Natural killer cell (primary cell): ENCODE data around the gene RNF181. TPM values are rescaled to one million over a fixed set of nuclear protein-coding genes. Genes with fewer than 3 reads are reported as not detected.

Experiments used
- ATAC-seq, 3 donors: fragments of 150-1000 bp in 2 of 3; fragments of 200-7000 bp in 1 of 3; cut with Tn5 transposase; 1 replicate in 1 of 3; 2 replicates in 2 of 3; pipeline ENCODE4 v1.10.0; 2021; ENCODE audit warnings: mild to moderate bottlenecking in 2 of 3, moderate library complexity in 2 of 3
- DNase-seq, 2 donors: peaks; one replicate each; pipeline versions ENCODE4 v3.0.0 to v3.0.0-alpha.2; 2013 to 2021; ENCODE audit warnings: mixed read lengths in 1 of 2
- H3K27ac ChIP-seq: one replicate; pipeline ENCODE4 v1.5.1; 2013; ENCODE audit warnings: mild to moderate bottlenecking, low read length
- H3K27me3 ChIP-seq: one replicate; pipeline ENCODE4 v1.6.1; 2013; ENCODE audit warnings: low read length; ENCODE audit not compliant: control insufficient read depth, insufficient read depth
- H3K36me3 ChIP-seq: one replicate; pipeline ENCODE4 v1.6.1; 2013; ENCODE audit warnings: low read length; ENCODE audit not compliant: control insufficient read depth, insufficient read depth
- H3K4me1 ChIP-seq: one replicate; pipeline ENCODE4 v1.6.1; 2013; ENCODE audit warnings: low read length; ENCODE audit not compliant: control insufficient read depth, insufficient read depth
- H3K4me3 ChIP-seq: one replicate; pipeline ENCODE4 v1.5.1; 2013; ENCODE audit warnings: low read length
- H3K9me3 ChIP-seq: one replicate; pipeline ENCODE4 v1.6.1; 2013; ENCODE audit warnings: low read length; ENCODE audit not compliant: control insufficient read depth, insufficient read depth
- H3K27ac Mint-ChIP-seq, 2 donors: one replicate each; pipeline ENCODE4 v1.8.0; 2022; ENCODE audit warnings: mild to moderate bottlenecking in 2 of 2, mixed read lengths in 2 of 2, moderate library complexity in 1 of 2
- H3K27me3 Mint-ChIP-seq, 2 donors: one replicate each; pipeline ENCODE4 v1.8.0; 2022; ENCODE audit warnings: low read depth in 2 of 2, mixed read lengths in 2 of 2
- H3K36me3 Mint-ChIP-seq: one replicate; pipeline ENCODE4 v1.8.0; 2022; ENCODE audit warnings: mixed read lengths
- H3K4me1 Mint-ChIP-seq, 2 donors: one replicate each; pipeline ENCODE4 v1.8.0; 2022; ENCODE audit warnings: mixed read lengths in 2 of 2
- H3K4me3 Mint-ChIP-seq: one replicate; pipeline ENCODE4 v1.8.0; 2022; ENCODE audit warnings: mild to moderate bottlenecking, moderate library complexity, mixed read lengths
- H3K9me3 Mint-ChIP-seq, 2 donors: one replicate each; pipeline ENCODE4 v1.8.0; 2022; ENCODE audit warnings: mixed read lengths in 2 of 2
- WGBS: methylation state at CpG from one replicate; pipeline ENCODE4 v1.1.7; 2013; ENCODE audit warnings: missing lambda C conversion rate; ENCODE audit not compliant: insufficient coverage; 5-methylcytosine and 5-hydroxymethylcytosine counted together
- intact Hi-C: fragments of 100-400 bp; cut with micrococcal nuclease; formaldehyde crosslinking; loops from one replicate; pipeline ENCODE4 v1.14.2; 2022
- total RNA-seq, 4 donors: library from RNA; stranded (reverse); fragments of 120-200 nt in 1 of 4; gene quantifications; one replicate each; pipeline versions ENCODE4 v1.2.3 to v1.2.4, GENCODE V29; 2013 to 2022
- TF ChIP-seq, protein P1 (sequence below): fragments of 200-600 bp; IDR thresholded peaks from one replicate; pipeline ENCODE4 v1.8.0; 2022; ENCODE audit warnings: antibody characterized with exemption

The RNF181 gene
- total RNA-seq, 3 donors from 2014 or later (not counting 1 experiment from before 2014, with no cell fraction given), result 65.0 to 75.0 (median 66.7) TPM

DNA sequence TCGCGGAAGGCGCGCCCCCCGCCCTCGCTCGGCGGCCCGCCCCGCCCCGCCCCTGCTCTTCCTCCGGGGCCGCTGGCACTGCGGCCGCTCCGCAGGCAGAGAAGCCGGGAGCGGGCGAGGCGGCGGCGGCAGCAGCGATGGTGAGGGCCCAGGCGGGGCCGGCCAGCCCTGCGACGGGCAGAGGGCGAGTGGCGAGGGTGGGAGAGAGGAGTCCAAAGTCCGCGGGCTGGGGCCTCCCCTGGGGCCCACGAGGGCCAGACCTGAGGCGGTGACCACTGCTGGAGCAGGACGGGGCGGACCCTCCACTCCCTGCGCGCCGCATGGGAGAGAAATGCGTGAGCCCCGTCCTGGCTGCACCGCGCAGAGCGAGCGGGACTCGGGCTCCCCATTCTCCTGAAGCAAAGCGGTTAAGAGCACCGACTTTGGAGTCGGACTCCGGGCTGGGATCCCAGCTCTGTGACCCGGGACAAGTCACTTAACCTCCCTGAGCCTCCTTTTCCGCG lies 11.1 kb upstream of the RNF181 start, which contains the start of gene VAMP5:
VAMP5 (plus strand) TSS at position 78 of the 503 bp plus-strand sequence; CDS start at position 138, 60 bp downstream.
- Mint-ChIP-seq H3K36me3 (no peaks in the 10 kb centered on the region), H3K27me3 (no peaks in the 10 kb centered on the region), H3K27ac (peak within 1 kb of the TSS; percentile 85 to 87), H3K4me3 (peak within 1 kb of the TSS; percentile 88), H3K4me1 (peaks cover 38 to 55% of the 10 kb centered on the region in 2 donors), H3K9me3 (no peaks in the 10 kb centered on the region)
- TF ChIP-seq, protein P1, sequence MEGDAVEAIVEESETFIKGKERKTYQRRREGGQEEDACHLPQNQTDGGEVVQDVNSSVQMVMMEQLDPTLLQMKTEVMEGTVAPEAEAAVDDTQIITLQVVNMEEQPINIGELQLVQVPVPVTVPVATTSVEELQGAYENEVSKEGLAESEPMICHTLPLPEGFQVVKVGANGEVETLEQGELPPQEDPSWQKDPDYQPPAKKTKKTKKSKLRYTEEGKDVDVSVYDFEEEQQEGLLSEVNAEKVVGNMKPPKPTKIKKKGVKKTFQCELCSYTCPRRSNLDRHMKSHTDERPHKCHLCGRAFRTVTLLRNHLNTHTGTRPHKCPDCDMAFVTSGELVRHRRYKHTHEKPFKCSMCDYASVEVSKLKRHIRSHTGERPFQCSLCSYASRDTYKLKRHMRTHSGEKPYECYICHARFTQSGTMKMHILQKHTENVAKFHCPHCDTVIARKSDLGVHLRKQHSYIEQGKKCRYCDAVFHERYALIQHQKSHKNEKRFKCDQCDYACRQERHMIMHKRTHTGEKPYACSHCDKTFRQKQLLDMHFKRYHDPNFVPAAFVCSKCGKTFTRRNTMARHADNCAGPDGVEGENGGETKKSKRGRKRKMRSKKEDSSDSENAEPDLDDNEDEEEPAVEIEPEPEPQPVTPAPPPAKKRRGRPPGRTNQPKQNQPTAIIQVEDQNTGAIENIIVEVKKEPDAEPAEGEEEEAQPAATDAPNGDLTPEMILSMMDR, result no peak
- peaks cover 40% of the 10 kb centered on the region for H3K4me1 ChIP-seq
- H3K27ac ChIP-seq, result peak within 1 kb of the TSS; percentile 79
- H3K4me3 ChIP-seq, result peak within 1 kb of the TSS; percentile 65
- H3K9me3 ChIP-seq, result no peaks in the 10 kb centered on the region
- 6% methylated on average over 52 of the region's 52 CpGs for WGBS
- DNase-seq (peak in 1 of 2 donors; percentile 71), ATAC-seq (peak; percentile 74 to 80 (median 76))
- H3K27me3 ChIP-seq, result no peaks in the 10 kb centered on the region
- intact Hi-C loops, result no loop called here
- peaks cover 16% of the 10 kb centered on the region for H3K36me3 ChIP-seq

DNA sequence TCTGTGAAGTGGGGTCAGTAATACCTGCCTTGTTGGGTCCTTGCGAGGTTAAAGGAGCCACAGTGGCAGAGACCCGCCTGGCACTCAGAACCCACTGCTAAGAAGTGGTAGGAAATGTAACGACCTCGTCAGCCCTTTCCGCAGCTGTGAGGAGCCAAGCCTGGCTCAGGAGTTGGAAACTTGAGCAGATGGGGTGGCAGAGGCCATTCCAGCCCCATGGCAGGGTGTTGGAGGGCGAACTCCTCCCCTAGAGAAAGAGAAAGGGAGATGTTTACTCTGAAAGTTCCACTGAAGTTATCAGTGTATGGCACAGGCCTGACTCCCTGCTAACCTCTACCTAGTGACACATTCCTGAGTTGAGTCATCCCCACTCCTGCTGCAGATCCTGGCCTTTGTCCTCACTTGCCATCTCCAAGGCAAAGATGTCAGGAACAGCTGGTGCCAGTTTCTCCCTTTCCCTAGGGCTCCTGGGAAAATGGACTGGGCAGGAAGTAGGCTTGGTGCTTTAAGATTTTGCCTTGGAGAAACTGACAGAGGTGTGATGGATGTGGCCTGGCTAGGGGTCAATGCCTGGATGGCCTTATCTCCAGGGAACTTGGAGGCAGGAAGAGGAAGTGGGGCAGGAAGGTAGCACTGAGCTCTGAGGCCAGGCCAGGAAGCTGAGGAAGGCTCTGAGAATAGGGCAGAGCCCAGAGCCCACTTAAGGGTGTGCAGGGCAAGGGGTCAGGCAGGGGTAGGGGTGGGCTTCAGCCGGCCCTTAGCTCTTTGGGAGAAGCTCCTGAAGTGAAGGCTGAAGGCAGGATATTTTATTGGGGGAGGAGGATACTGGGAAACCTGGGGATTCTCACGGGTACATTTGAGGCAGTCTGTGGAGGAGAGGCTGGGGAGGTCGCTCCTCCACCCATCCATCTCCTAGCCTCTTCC lies 10.4 kb upstream of the RNF181 start:
- Histone ChIP-seq H3K27ac (peak overlapping the region; percentile 62), H3K36me3 (peaks cover 16% of the 10 kb centered on the region), H3K9me3 (no peaks in the 10 kb centered on the region), H3K4me3 (peak overlapping the region; percentile 65), H3K27me3 (no peaks in the 10 kb centered on the region), H3K4me1 (peaks cover 33% of the 10 kb centered on the region)
- 18% methylated on average over 7 of the region's 9 CpGs for WGBS
- intact Hi-C loops, result no loop called here
- TF ChIP-seq, protein P1, result no peak
- peak; percentile 41 to 54 (median 52) for ATAC-seq
- Mint-ChIP-seq H3K9me3 (no peaks in the 10 kb centered on the region), H3K27me3 (no peaks in the 10 kb centered on the region), H3K4me1 (peaks cover 34 to 48% of the 10 kb centered on the region in 2 donors), H3K4me3 (peak overlapping the region; percentile 87), H3K27ac (peak overlapping the region; percentile 79 to 87), H3K36me3 (no peaks in the 10 kb centered on the region)
- peak in 1 of 2 donors; percentile 52 for DNase-seq

DNA sequence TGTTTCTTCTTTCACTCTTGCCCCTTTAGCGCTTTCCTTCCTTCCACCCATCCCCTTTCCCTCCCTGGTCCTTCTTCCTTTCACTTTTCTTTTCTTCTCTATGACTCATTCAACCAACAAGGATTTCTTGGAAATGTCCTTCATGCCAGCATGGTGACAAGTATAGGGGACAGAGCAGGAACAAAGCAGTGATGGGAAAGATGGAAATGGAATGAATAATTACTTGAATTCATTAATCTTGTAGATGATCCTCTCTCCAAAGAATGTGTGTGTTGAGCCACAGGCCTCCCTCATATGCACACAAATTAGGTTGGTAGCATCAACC lies 9.8 kb upstream of the RNF181 start:
- 65% methylated on average over 1 of the region's 1 CpG for WGBS
- H3K4me1 Mint-ChIP-seq, result peaks cover 34 to 47% of the 10 kb centered on the region in 2 donors
- no peak overlapping the region for H3K4me3 ChIP-seq
- peak overlapping the region; percentile 87 for H3K4me3 Mint-ChIP-seq
- H3K27me3 ChIP-seq, result no peaks in the 10 kb centered on the region
- DNase-seq (no peak), ATAC-seq (no peak)
- H3K36me3 Mint-ChIP-seq, result no peaks in the 10 kb centered on the region
- H3K27me3 Mint-ChIP-seq, result no peaks in the 10 kb centered on the region
- H3K9me3 ChIP-seq, result no peaks in the 10 kb centered on the region
- intact Hi-C loops, result no loop called here
- no peak overlapping the region for H3K27ac ChIP-seq
- no peaks in the 10 kb centered on the region for H3K9me3 Mint-ChIP-seq
- peaks cover 30% of the 10 kb centered on the region for H3K4me1 ChIP-seq
- H3K27ac Mint-ChIP-seq, result peak overlapping the region; percentile 79 to 87
- H3K36me3 ChIP-seq, result peaks cover 14% of the 10 kb centered on the region
- TF ChIP-seq, protein P1, result no peak
